Smooth muscle cell of the pulmonary artery (primary cell): ENCODE results near the gene GPR18. TPM values are rescaled to one million over a fixed set of nuclear protein-coding genes. Genes with fewer than 3 reads are reported as not detected.

Experiments
- total RNA-seq: library from RNA; depleted of rRNA; stranded (reverse); fragments of >200 nt; gene quantifications from 2 replicates; pipeline ENCODE4 v1.2.3, GENCODE V29; 2014

GPR18 gene, protein sequence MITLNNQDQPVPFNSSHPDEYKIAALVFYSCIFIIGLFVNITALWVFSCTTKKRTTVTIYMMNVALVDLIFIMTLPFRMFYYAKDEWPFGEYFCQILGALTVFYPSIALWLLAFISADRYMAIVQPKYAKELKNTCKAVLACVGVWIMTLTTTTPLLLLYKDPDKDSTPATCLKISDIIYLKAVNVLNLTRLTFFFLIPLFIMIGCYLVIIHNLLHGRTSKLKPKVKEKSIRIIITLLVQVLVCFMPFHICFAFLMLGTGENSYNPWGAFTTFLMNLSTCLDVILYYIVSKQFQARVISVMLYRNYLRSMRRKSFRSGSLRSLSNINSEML
- total RNA-seq, result not detected in 2 replicates

DNA sequence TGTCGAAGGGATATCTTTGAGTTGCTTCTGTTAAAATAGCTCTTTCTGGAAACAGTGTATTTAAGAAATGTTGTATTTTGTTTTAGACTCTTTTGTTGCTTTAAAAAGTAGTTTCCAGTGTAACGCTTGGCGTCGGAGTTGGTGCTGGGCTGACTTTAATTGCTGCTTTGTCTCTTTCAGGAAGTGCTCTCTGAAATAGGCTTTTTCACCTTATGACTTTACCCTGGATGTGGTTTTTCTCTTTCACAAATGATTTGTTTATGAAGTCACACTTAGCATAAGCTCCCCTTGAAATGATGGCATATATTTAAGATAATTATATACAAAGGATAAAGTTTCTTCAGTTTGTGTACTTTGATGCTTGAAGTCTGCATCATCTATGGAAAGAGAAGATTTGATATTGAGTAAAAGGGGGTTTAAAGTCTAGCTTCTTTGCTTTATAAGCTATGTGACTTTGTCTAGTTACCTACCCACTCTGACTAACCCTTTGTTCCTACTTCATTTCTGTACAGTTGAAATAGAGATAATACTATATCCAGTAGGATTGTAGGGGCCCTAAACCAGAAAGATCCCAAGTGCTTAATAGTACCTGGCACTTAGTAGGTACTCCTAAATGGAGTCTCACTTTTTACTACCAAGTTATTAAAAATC lies at the start of gene GPR18:
TSS of gene GPR18 (minus strand) at position 170 of the 651 bp plus-strand sequence. CDS start 2,507 bp downstream, outside the sequence.

DNA sequence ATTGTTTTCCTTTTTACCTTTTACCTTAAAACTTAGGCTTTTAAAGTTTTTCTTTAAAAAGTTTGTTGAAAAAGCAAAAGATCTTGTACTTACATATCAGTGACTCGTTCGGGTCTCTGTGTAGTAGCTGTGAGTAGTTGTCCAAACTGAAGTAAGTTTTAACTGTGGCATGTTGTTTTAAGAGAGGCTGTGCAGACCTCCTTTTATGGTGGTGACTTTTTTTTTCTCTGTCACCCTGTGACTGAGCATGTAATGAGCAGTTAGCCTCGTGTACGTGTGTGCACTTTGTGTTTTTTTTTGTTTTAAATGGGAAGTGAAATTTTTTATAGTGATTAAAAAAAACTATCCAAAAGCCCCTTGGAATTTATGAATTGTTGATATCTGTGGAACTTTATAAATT lies 49.1 kb upstream of the GPR18 start, which contains the start of gene GPR183:
TSS of gene GPR183 (minus strand) at position 153 of the 400 bp plus-strand sequence. CDS start 11,254 bp downstream, outside the sequence.

Other genes starting within 250 kb of the GPR18 start
- gene UBAC2, start 57.5 kb downstream of the GPR18 start, total RNA-seq, result 50.4 and 53.6 TPM in 2 replicates
- gene GPR183, start 49.0 kb upstream of the GPR18 start, total RNA-seq, result 0.07 and 0.13 TPM in 2 replicates
- 137 and 179 TPM in 2 replicates for gene TM9SF2, start 243.1 kb upstream of the GPR18 start, total RNA-seq